Stimulated activated CD8-positive, alpha-beta memory T cell treated with anti-CD3 and anti-CD28 coated beads, Interleukin-15, amount 100 ng/mL, for 4 hours (primary cell): ENCODE data around the gene ZMYM4.
"Not testable (repeated sequence)": the region's sequence is repeated elsewhere in the genome, so short reads cannot be mapped to it uniquely, and the experiment has no call there.

Experiments used
- DNase-seq, 2 donors: peaks; one replicate each; pipeline ENCODE4 v3.0.0-alpha.2; 2020; ENCODE audit warnings: low read depth in 2 of 2

ZMYM4 gene

GRCh38 chr1:35324486-35324885 lies 56.0 kb downstream of the ZMYM4 start:
- no peak for DNase-seq

DNA sequence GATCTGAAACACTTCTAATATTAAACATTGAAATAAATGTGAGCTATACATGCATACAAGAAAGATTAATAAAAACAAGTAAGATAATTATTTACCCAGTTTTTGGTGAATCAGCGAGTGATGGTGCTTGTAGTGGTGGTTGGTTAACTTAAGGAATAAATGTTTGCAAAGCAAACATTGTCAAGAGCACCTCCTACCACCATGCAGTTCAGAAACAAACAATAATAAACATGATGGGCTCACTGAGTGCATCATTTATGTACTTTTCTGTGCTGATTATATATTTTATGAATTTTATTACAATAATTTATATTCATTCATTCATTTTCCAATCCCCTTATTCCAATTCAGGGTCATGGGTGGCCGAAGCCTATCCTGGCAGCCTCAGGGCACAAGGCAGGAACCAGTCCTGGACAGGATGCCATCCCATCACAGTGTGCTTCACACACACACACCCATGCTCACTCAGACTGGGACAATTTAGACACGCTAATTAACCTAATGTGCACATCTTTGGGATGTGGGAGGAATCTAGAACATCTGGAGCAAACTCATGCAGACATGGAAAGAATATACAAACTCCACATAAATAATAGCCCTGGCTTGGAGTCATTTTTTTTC lies 57.8 kb downstream of the ZMYM4 start:
- DNase-seq, result no peak

DNA sequence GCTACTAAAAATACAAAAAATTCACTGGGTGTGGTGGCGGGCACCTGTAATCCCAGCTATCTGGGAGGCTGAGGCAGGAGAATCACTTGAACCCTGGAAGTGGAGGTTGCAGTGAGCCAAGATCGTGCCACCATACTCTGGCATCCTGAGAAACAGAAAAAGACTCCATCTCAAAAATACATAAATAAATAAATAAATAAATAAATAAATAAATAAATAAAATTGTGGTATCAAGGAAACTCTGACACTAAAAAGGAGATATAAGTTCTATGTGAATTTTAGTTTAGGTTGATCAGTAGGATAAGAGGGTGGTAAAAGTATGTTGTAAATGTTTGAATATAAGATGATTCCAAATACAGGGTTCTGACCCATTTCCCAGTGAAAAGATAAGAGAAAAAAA lies 63.1 kb downstream of the ZMYM4 start:
- not testable (repeated sequence) for DNase-seq

DNA sequence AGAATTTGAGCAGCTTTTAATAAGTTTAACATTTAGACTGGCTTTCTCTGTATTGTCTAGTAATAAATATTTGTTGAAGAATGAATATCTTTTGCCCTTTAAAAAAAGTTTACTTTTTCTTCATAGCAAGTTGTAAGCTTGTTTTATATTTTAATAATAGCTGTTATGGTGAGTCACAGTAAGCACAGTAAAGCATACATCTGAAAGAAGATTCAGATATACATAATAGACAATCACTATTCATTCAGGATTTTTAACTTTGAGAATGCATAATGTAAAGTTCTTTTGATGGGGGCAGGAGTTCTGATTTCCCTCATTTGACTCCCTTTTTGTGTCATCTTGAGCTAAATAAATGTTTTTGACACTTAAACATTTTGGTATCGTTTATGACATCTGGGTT lies 66.0 kb downstream of the ZMYM4 start:
- DNase-seq, result no peak

DNA sequence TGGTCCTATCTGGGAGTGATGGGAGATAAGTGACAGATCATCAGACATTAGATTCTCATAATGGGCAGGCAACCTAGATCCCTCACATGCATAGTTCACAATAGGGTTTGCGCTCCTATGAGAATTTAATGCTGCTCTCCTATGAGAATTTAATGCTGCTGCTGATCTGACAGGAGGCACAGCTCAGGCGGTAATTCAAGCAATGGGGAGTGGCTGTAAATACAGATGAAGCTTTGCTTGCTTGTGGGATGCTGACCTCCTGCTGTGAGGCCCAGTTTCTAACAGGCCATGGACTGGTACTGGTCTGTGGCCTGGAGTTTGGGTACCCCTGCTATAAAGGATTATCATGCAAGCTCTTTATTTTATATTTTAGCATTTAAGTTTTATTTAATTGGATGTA lies 72.0 kb downstream of the ZMYM4 start:
- no peak for DNase-seq

DNA sequence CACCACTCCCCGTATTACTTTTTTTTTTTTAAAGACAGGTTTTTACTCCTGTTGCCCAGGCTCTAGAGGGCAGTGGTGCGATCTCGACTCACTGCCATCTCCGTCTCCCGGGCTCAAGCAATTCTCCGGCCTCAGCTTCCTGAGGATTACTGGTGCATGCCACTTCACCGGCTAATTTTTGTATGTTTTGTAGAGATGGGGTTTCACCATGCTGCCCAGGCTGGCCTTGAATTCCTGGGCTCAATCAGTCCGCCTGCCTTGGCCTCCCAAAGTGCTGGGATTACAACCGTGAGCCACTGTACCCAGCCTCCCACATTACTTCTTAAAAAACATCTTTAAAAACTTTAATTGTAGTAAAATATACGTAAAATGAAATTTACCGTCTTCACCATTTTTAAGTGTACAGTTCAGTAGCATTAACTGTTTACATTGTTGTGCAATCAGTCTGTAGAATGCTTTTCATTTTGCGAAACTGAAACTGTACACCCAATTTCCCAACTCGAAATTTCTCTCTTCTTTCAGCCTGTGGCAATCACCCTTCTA lies 77.0 kb downstream of the ZMYM4 start:
- no peak for DNase-seq

DNA sequence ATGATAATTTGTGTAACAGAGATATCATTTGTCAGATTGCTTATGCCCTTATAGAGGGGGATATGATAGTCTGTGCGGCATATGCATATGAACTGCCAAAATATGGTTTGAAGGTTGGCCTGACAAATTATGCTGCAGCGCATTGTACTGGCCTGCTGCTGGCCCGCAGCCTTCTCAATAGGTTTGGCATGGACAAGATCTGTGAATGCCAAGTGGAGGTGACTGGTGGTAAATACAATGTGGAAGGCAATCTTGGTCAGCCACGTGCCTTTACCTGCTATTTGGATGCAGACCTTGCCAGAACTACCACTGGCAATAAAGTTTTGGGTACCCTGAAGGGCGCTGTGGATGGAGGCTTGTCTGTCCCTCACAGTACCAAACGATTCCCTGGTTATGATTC lies 82.4 kb downstream of the ZMYM4 start:
- DNase-seq, result no peak

DNA sequence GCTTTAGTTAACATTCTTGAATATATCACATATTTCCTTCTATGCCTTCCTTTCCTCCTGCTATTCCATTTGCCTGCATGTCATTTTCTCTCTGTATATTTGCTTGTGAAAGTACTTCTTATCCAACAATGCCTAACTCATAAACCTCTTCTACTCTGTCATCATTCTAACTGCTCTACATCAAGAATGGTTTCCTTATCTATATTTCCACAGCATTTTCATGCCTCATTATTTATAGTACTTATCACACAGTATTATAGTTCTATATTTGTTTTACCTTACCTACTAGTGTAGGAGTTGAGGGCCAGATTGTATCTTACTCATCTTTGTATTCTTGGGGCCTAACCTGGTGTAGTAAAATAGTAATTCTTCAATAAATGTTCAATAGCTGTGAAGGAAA lies 91.5 kb downstream of the ZMYM4 start:
- DNase-seq, result no peak

GRCh38 chr1:35361638-35362037 lies 93.1 kb downstream of the ZMYM4 start:
- DNase-seq, result no peak

GRCh38 chr1:35364741-35365140 lies 96.2 kb downstream of the ZMYM4 start:
- no peak for DNase-seq

DNA sequence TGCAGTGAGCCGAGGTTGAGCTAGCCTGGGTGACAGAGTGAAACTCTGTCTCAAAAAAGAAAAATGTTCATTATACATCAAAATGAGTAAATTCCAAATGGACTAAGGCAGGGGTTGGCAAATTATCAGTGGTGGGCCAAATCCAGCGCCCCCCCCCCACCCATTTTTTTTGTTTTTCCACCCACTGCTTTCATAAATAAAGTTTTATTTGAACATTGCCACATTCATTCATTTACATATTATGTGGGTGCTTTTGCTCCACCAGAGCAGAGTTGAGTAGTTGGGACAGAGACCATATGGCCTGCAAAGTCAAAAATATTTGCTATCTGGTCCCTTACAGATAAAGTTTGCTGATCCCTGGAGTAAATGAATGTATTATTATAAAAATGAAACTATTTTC lies 99.4 kb downstream of the ZMYM4 start:
- DNase-seq, result no peak

DNA sequence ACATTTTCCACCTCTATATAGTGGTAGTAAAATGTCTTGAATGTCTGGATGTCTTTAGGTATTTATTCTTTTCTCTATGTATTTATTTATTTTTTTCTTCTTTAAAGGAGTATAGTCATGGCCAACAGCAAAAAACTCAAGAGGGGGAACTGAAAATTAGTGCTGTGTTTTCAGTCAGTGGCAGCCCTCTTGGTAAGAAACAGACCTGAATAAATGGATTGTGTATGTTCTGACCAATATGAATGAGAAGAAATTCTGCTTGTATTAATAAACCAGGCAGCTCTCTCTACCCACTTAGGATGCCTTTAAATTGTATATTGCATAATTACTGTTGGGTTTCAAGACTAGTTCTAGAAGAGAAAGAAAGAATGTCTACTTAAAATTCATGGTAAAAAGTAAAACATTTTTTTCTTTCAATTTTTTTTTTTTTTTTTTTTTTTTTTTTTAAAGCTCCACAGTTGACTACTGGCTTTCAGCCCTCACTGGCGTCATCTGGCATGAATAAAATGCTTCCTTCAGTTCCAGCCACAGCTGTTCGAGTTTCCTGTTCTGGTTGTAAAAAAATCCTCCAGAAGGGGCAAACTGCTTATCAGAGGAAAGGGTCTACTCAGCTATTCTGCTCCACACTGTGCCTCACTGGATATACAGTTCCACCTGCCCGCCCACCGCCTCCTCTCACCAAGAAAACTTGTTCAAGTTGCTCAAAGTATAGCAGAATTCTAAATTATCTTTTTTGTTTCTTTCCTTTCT lies 101.6 kb downstream of the ZMYM4 start:
- no peak for DNase-seq

GRCh38 chr1:35371506-35371905 lies 103.0 kb downstream of the ZMYM4 start:
- DNase-seq, result no peak

GRCh38 chr1:35377555-35377954 lies 109.0 kb downstream of the ZMYM4 start:
- DNase-seq, result no peak

DNA sequence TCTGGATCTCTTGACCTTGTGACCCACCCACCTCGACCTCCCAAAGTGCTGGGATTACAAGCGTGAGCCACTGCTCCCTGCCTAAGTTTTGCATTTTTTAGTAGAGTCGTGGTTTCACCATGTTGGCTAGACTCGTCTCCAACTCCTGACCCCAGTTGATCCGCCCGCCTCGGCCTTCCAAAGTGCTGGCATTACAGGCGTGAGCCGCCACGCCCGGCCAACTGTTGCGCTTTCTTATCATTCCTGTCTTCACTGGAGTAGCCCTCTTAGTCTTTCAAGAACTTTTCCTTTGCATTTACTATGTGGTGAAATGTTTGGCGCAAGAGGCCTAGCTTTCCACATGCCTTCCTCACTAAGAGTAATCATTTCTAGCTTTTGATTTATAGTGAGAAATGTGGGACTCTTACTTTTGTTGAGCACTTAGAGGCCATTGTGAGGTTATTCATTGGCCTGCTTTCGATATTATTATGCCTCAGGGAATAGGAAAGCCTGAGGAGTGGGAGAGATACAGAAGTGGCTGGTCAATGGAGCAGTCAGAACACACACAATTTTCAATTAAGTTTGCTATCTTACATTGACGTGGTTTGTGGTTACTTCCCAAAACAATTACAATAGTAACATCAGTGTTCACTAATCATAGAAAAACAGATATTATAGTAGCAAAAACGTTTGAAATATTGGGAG lies 111.0 kb downstream of the ZMYM4 start:
- DNase-seq, result no peak

- not testable (repeated sequence) for DNase-seq
These were observed 111.6 kb downstream of the ZMYM4 start for GRCh38 chr1:35380111-35380510.

GRCh38 chr1:35382107-35382506 lies 113.6 kb downstream of the ZMYM4 start:
- DNase-seq, result no peak

DNA sequence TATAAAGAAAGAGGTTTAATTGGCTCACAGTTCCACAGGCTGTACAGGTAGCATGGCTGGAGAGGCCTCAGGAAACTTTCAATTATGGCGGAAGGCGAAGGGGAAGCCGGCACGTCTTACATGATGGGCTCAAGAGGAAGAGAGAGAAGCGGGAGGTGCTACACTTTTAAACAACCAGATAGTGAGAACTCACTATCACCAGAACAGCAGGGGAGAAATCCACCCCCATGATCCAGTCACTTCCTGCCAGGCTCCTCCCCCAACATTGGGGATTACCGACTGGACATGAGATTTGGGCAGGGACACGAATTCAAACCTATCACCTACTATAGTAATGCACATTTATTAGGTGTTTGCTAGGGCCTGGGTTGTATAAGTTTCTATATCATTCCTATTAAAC lies 117.8 kb downstream of the ZMYM4 start:
- no peak for DNase-seq

DNA sequence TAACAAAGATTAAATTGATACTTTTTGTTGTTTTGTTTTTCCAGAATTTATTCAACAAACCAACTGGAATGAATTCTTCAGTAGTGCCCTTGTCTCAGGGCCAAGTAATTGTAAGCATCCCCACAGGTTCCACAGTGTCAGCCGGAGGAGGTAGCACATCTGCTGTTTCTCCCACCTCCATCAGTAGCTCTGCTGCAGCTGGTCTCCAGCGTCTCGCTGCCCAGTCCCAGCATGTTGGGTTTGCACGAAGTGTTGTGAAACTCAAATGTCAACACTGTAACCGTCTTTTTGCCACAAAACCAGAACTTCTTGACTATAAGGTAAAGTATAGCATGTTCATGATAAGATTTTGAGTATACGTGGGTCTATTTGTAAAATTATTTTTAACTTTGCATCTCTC lies 118.5 kb downstream of the ZMYM4 start:
- no peak for DNase-seq

GRCh38 chr1:35390600-35391494 lies 122.3 kb downstream of the ZMYM4 start:
- DNase-seq, result no peak

- DNase-seq, result no peak
These were observed 125.9 kb downstream of the ZMYM4 start for GRCh38 chr1:35394386-35394785.

DNA sequence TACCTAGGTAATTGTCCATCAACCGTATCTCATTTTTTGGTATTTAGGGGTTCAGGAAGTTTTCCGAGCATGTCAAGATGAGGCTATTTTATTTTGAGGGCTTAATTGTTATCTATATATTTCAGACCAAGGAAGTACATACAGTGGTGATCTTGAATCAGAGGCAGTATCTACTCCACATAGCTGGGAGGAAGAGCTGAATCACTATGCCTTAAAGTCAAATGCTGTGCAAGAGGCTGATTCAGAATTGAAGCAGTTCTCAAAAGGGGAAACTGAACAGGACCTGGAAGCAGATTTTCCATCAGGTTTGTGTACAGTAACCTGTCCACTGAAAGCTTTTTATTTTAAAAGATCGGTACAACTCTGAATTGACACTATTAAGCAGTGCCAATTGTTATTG lies 130.2 kb downstream of the ZMYM4 start:
- no peak for DNase-seq
